Tibial nerve (tissue), 4 donors: ENCODE measurements around the gene KLLN. TPM values are rescaled to one million over a fixed set of nuclear protein-coding genes. Genes with fewer than 3 reads are reported as not detected.
"Not testable (repeated sequence)": the region's sequence is repeated elsewhere in the genome, so short reads cannot be mapped to it uniquely, and the experiment has no call there.

Experiments used
- DNase-seq, 2 donors: peaks; one replicate each; pipeline ENCODE4 v3.0.0-alpha.2; 2019; ENCODE audit warnings: low spot score in 2 of 2
- H3K27ac ChIP-seq, 4 donors: fragments of 200-600 bp; sonication (generic) in 3 of 4; one replicate each; pipeline ENCODE4 v1.5.1; 2017 to 2019; ENCODE audit warnings: mild to moderate bottlenecking in 1 of 4
- H3K27me3 ChIP-seq, 2 donors: fragments of 200-600 bp; sonication (generic) in 1 of 2; one replicate each; pipeline versions ENCODE4 v1.5.1 to v1.6.0; 2017 to 2019
- H3K36me3 ChIP-seq, 3 donors: fragments of 200-600 bp; sonication (generic); one replicate each; pipeline ENCODE4 v1.5.1; 2018 to 2019
- H3K4me1 ChIP-seq, 4 donors: fragments of 200-600 bp; sonication (generic) in 3 of 4; one replicate each; pipeline ENCODE4 v1.5.1; 2017 to 2019
- H3K4me3 ChIP-seq, 4 donors: fragments of 200-600 bp; sonication (generic) in 3 of 4; one replicate each; pipeline ENCODE4 v1.5.1; 2017 to 2019; ENCODE audit warnings: mild to moderate bottlenecking in 1 of 4, moderate library complexity in 1 of 4
- H3K9me3 ChIP-seq, 4 donors: fragments of 200-600 bp; sonication (generic) in 3 of 4; one replicate each; pipeline ENCODE4 v1.5.1; 2017 to 2019
- CTCF ChIP-seq, 5 experiments: fragments of 200-600 bp in 3 of 5; fragments of 450-650 bp in 2 of 5; sonication (generic) in 3 of 5; IDR thresholded peaks; one replicate each; pipeline ENCODE4 v1.5.1; 2016 to 2019; ENCODE audit warnings: antibody characterized with exemption in 5 of 5, mild to moderate bottlenecking in 3 of 5, moderate library complexity in 2 of 5
- EP300 ChIP-seq, 2 donors: sonication (generic); formaldehyde crosslinking; IDR thresholded peaks; one replicate each; pipeline ENCODE4 v1.6.1; 2017; ENCODE audit warnings: antibody characterized with exemption in 2 of 2, mild to moderate bottlenecking in 1 of 2
- POLR2A ChIP-seq, 2 donors: fragments of 450-650 bp; IDR thresholded peaks; one replicate each; pipeline ENCODE4 v1.6.1; 2017; ENCODE audit warnings: antibody characterized with exemption in 2 of 2, mild to moderate bottlenecking in 2 of 2, moderate library complexity in 2 of 2
- whole genome bisulfite sequencing, 2 donors: methylation state at CpG; one replicate each; pipeline ENCODE4 v1.1.5; 2018; 5-methylcytosine and 5-hydroxymethylcytosine counted together
- total RNA-seq, 4 donors: library from RNA; depleted of rRNA; stranded (reverse); fragments of >200 nt; gene quantifications; one replicate each; pipeline ENCODE4 v1.1.0, GENCODE V29; 2016

KLLN gene
- total RNA-seq, 4 donors from 2014 or later = 0.78 to 2.2 (median 1.3) TPM

GRCh38 chr10:87850742-87851205, 12.6 kb downstream of the KLLN start:
- no peaks in the 10 kb centered on the region for H3K36me3 ChIP-seq
- DNase-seq = peak in 1 of 2 donors; percentile 65
- peak overlapping the region in 1 of 4 donors; percentile 39 for H3K27ac ChIP-seq
- peak; percentile 55 to 74 (median 62) for TF ChIP-seq CTCF (IDR thresholded peaks at IDR 0.05)
- TF ChIP-seq EP300 (IDR thresholded peaks at IDR 0.05) = peak in 1 of 2 donors; percentile 28
- TF ChIP-seq POLR2A (IDR thresholded peaks at IDR 0.05) = no peak
- H3K27me3 ChIP-seq = no peaks in the 10 kb centered on the region
- 16 to 18% methylated on average over 5 of the region's 5 CpGs for WGBS, 2 donors
- H3K4me3 ChIP-seq = no peak overlapping the region
- H3K9me3 ChIP-seq = no peaks in the 10 kb centered on the region
- peaks cover 0 to 10% (median 0%) of the 10 kb centered on the region in 4 donors for H3K4me1 ChIP-seq

GRCh38 chr10:87849001-87849400, 14.3 kb downstream of the KLLN start:
- no peak overlapping the region for H3K4me3 ChIP-seq
- H3K36me3 ChIP-seq = no peaks in the 10 kb centered on the region
- peaks cover 0 to 10% (median 0%) of the 10 kb centered on the region in 4 donors for H3K4me1 ChIP-seq
- no peak for DNase-seq
- no peaks in the 10 kb centered on the region for H3K27me3 ChIP-seq
- no peaks in the 10 kb centered on the region for H3K9me3 ChIP-seq
- no peak overlapping the region for H3K27ac ChIP-seq
- TF ChIP-seq EP300 (IDR thresholded peaks at IDR 0.05) (no peak), CTCF (IDR thresholded peaks at IDR 0.05) (no peak), POLR2A (IDR thresholded peaks at IDR 0.05) (no peak)

GRCh38 chr10:87847550-87847949, 15.8 kb downstream of the KLLN start:
- Histone ChIP-seq H3K27me3 (no peaks in the 10 kb centered on the region), H3K4me3 (no peak overlapping the region), H3K27ac (no peak overlapping the region), H3K36me3 (no peaks in the 10 kb centered on the region), H3K4me1 (peaks cover 0 to 10% (median 0%) of the 10 kb centered on the region in 4 donors), H3K9me3 (no peaks in the 10 kb centered on the region)
- no peak for DNase-seq
- no peak for TF ChIP-seq POLR2A (IDR thresholded peaks at IDR 0.05)
- no peak for TF ChIP-seq EP300 (IDR thresholded peaks at IDR 0.05)
- no peak for TF ChIP-seq CTCF (IDR thresholded peaks at IDR 0.05)

DNA sequence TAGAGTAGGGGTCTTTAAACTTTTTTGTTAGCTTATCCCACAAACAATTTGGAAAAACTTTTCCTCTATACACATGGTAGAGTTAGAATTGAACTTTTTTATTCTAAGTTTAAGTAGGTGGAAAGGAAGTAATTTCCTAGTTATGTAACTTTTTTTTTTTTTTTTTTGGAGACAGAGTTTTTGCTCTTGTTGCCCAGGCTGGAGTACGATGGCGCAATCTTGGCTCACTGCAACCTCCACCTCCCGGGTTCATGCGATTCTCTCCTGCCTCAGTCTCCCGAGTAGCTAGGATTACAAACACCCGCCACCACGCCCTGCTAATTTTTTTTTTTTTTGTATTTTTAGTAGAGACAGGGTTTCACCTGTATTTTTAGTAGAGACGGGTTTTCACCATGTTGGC, 16.6 kb downstream of the KLLN start:
- WGBS, 2 donors = 91 to 93% methylated on average over 8 of the region's 8 CpGs
- H3K4me1 ChIP-seq = peaks cover 0 to 10% (median 0%) of the 10 kb centered on the region in 4 donors
- not testable (repeated sequence) for H3K36me3 ChIP-seq, H3K27me3 ChIP-seq, H3K4me3 ChIP-seq, H3K27ac ChIP-seq, DNase-seq, H3K9me3 ChIP-seq

DNA sequence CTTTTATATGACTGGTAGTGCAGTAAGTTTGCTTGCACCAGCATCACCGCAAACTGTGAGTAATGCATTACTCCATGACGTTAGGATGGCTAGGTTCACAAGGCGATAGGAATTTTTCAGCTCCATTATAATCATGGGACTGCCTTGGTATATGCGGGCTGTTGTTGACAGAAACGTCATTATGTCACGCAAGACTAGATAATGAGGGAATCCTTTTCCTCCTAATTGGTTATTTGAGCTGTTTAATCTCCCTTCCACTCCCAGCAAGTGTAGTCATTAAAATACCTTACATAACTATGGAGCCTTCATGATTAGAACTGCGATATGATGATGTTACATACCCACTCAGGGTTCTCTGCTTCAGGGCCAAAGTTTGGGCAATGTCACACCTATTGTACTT, 17.3 kb downstream of the KLLN start:
- Histone ChIP-seq H3K27me3 (no peaks in the 10 kb centered on the region), H3K27ac (no peak overlapping the region), H3K36me3 (no peaks in the 10 kb centered on the region), H3K9me3 (no peaks in the 10 kb centered on the region), H3K4me1 (peaks cover 0 to 6% (median 0%) of the 10 kb centered on the region in 4 donors), H3K4me3 (no peak overlapping the region)
- DNase-seq = no peak
- WGBS, 2 donors = 80 to 84% methylated on average over 7 of the region's 7 CpGs
- TF ChIP-seq EP300 (IDR thresholded peaks at IDR 0.05) = no peak
- no peak for TF ChIP-seq CTCF (IDR thresholded peaks at IDR 0.05)

DNA sequence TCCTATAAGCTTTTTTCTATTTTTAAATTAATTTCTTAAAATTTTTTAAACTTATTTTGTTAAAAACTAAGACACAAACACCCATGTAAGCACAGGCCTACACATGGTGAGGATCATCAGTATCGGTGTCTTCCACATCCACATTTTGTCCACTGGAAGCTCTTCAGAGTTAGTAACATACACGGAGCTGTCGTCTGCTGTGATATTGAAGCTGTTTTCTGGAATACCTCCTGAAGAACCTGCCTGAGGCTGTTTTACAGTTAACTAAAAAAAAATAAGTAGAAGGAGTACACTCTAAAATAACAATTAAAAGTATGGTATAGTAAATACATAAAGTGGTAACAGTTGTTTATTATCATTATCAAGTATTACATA, 17.7 kb downstream of the KLLN start:
- 91 to 94% methylated on average over 3 of the region's 3 CpGs for WGBS, 2 donors
- H3K4me1 ChIP-seq = peaks cover 0 to 2% (median 0%) of the 10 kb centered on the region in 4 donors
- no peak for TF ChIP-seq POLR2A (IDR thresholded peaks at IDR 0.05)
- no peak for TF ChIP-seq EP300 (IDR thresholded peaks at IDR 0.05)
- no peak for DNase-seq
- H3K36me3 ChIP-seq = no peaks in the 10 kb centered on the region
- H3K27ac ChIP-seq = no peak overlapping the region
- H3K27me3 ChIP-seq = no peaks in the 10 kb centered on the region
- no peaks in the 10 kb centered on the region for H3K9me3 ChIP-seq
- H3K4me3 ChIP-seq = no peak overlapping the region
